Activated CD4-positive, CD25-positive, alpha-beta regulatory T cell (primary cell): ENCODE data around the gene ARHGEF1.

Experiments
- DNase-seq, 4 experiments: peaks; one replicate each; lab custom pipeline; 2025; lab: John Stamatoyannopoulos, UW

The ARHGEF1 gene

GRCh38 chr19:41883463-41883820 is 458 bp downstream of the ARHGEF1 start:
- DNase-seq, result no peak

- peak; percentile 77 to 84 (median 80) for DNase-seq
Observed at GRCh38 chr19:41883821-41884733, 1.1 kb downstream of the ARHGEF1 start.

- peak in 2 of 4 experiments; percentile 54 to 65 for DNase-seq
Observed at GRCh38 chr19:41886761-41887710, 4.1 kb downstream of the ARHGEF1 start.

GRCh38 chr19:41887711-41888382 is 4.9 kb downstream of the ARHGEF1 start:
- peak; percentile 60 to 75 (median 68) for DNase-seq

- DNase-seq, result no peak
Observed at GRCh38 chr19:41888926-41889325, 5.9 kb downstream of the ARHGEF1 start.

GRCh38 chr19:41889896-41890295 is 6.9 kb downstream of the ARHGEF1 start:
- no peak for DNase-seq

- DNase-seq, result no peak
Observed at GRCh38 chr19:41890936-41891335, 8.0 kb downstream of the ARHGEF1 start.

- DNase-seq, result no peak
Observed at GRCh38 chr19:41892173-41892902, 9.4 kb downstream of the ARHGEF1 start.

GRCh38 chr19:41893899-41894298 is 10.9 kb downstream of the ARHGEF1 start:
- DNase-seq, result no peak

- DNase-seq, result no peak
Observed at GRCh38 chr19:41894350-41894749, 11.4 kb downstream of the ARHGEF1 start.

GRCh38 chr19:41895745-41896580 is 13.0 kb downstream of the ARHGEF1 start:
- DNase-seq, result no peak

GRCh38 chr19:41896581-41896942 is 13.6 kb downstream of the ARHGEF1 start:
- no peak for DNase-seq

- DNase-seq, result no peak
Observed at GRCh38 chr19:41897181-41897580, 14.2 kb downstream of the ARHGEF1 start.

GRCh38 chr19:41897820-41898219 is 14.8 kb downstream of the ARHGEF1 start:
- no peak for DNase-seq

- no peak for DNase-seq
Observed at GRCh38 chr19:41898235-41898634, 15.3 kb downstream of the ARHGEF1 start.

GRCh38 chr19:41901707-41902360 is 18.9 kb downstream of the ARHGEF1 start:
- DNase-seq, result no peak

- DNase-seq, result no peak
Observed at GRCh38 chr19:41902594-41902993, 19.6 kb downstream of the ARHGEF1 start.

- no peak for DNase-seq
Observed at GRCh38 chr19:41903193-41903953, 20.4 kb downstream of the ARHGEF1 start.
